ENCODE results near the gene ATF1. TPM values are rescaled to one million over a fixed set of nuclear protein-coding genes. Genes with fewer than 3 reads are reported as not detected.
A peak's percentile ranks its signal among the peaks of the same experiment; 100 is the strongest.

The ATF1 gene
- total and polyA plus RNA-seq, 12 donors: 4.2 to 31.9 (median 23.9) TPM

DNA sequence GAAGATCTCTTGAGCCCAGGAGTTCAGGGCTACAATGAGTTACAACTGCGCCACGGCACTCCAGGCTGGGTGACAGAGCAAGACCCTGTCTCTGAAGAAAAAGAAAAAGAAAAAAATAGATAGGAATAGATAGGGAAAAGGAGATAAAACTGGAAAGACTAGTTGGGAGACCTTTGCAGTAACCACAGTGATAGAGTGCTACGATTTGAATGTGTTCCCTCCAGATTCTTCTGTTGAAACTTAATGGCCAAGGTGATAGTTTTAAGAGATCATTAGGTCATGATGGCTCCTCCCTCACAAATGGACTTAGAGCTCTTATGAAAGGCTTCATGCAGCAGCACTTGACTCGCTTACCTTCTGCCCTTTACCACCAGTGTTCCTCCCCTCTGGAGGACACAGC, 13.5 kb upstream of the ATF1 start:
- intact Hi-C loops (cut with DNase I): no loop called here
- no peak for ATAC-seq
- Histone ChIP-seq H3K4me3 (no peak overlapping the region), H3K9me3 (no peaks in the 10 kb centered on the region), H3K4me1 (peaks cover 0 to 16% (median 3%) of the 10 kb centered on the region in 9 donors), H3K27ac (no peak overlapping the region), H3K27me3 (no peaks in the 10 kb centered on the region), H3K36me3 (peaks cover 0 to 56% (median 18%) of the 10 kb centered on the region in 9 donors)
- DNase-seq: no peak
- 95 to 99% methylated on average over 4 of the region's 4 CpGs for WGBS, 2 donors
- TF ChIP-seq, protein P1, sequence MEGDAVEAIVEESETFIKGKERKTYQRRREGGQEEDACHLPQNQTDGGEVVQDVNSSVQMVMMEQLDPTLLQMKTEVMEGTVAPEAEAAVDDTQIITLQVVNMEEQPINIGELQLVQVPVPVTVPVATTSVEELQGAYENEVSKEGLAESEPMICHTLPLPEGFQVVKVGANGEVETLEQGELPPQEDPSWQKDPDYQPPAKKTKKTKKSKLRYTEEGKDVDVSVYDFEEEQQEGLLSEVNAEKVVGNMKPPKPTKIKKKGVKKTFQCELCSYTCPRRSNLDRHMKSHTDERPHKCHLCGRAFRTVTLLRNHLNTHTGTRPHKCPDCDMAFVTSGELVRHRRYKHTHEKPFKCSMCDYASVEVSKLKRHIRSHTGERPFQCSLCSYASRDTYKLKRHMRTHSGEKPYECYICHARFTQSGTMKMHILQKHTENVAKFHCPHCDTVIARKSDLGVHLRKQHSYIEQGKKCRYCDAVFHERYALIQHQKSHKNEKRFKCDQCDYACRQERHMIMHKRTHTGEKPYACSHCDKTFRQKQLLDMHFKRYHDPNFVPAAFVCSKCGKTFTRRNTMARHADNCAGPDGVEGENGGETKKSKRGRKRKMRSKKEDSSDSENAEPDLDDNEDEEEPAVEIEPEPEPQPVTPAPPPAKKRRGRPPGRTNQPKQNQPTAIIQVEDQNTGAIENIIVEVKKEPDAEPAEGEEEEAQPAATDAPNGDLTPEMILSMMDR (IDR thresholded peaks at IDR 0.05): no peak

DNA sequence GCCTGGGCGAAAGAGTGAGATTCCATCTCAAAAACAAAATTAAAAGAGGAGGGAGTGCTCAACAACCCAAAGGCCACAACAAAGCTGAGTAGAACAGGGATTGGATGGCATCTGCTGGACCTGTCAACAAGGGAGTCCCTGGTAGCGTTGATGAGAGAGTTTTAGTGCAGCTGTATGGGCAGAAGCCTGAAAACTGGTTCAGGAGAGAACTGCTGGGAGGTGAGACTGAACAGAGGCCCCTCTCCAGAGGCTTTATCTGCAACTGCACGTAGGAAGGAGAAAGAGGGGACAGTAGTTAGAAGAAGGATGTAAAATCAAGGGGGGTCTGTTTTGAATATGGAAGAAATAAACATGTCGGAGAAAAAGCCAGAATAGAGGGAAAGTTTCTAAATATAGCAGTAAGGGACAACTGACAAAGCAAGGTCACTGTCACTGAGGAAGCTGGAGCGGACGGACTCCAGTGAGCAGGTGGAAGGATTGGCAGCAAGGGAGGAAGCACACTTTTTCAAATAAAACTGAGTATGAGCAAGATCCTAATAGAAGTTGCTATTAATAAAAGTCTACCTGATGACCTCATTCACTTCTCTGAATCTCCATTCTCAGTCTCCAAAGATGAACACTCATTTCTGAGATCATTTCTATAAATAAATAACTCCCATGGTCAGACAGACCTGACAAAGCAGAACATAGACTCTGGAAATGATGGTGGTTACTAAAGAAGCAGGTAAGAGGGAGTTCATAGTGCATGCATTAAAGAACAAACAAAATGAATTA, 11.8 kb upstream of the ATF1 start:
- DNase-seq (no peak), ATAC-seq (peak in 7 of 8 donors; percentile 49 to 89 (median 77))
- H3K27ac ChIP-seq: peak overlapping the region in 9 of 10 donors; percentile 25 to 81 (median 73)
- peaks cover 0 to 38% (median 6%) of the 10 kb centered on the region in 9 donors for H3K36me3 ChIP-seq
- no peaks in the 10 kb centered on the region for H3K27me3 ChIP-seq
- H3K9me3 ChIP-seq: no peaks in the 10 kb centered on the region
- intact Hi-C loops (cut with DNase I): no loop called here
- WGBS, 2 donors: 42 to 52% methylated on average over 6 of the region's 6 CpGs
- peaks cover 0 to 12% (median 3%) of the 10 kb centered on the region in 9 donors for H3K4me1 ChIP-seq
- TF ChIP-seq, protein P1 (IDR thresholded peaks at IDR 0.05): no peak
- no peak overlapping the region for H3K4me3 ChIP-seq

DNA sequence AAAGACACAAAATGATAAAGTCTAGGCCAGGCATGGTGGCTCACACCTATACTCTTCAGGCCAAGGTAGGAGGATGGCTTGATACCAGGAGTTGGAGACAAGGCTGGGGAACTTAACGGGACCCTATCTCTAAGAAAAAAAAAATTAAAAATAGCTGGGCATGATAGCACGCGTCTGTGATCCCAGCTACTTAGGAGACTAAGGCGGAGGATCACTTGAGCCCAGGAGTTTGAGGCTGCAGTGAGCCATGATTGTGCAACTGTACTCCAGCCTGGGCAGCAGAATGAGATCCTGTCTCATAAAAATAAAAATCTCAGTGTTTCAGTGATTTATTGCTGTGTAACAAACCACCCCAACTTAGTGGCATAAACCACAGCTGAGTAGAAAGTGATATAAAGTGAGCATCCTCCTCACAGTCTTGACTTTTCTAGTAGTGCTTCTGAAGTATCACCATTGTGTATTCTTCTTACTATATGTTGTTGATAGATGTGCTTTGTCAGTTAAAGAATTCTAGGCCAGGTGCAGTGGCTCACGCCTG, 10.6 kb upstream of the ATF1 start:
- ATAC-seq (peak in 1 of 8 donors; percentile 14), DNase-seq (no peak)
- Histone ChIP-seq H3K27me3 (no peaks in the 10 kb centered on the region), H3K4me1 (peaks cover 0 to 12% (median 3%) of the 10 kb centered on the region in 9 donors), H3K4me3 (no peak overlapping the region), H3K27ac (peak overlapping the region in 4 of 10 donors; percentile 72 to 81 (median 80)), H3K9me3 (no peaks in the 10 kb centered on the region), H3K36me3 (peaks cover 0 to 26% (median 0%) of the 10 kb centered on the region in 9 donors)
- WGBS, 2 donors: 62 to 78% methylated on average over 5 of the region's 5 CpGs
- intact Hi-C loops (cut with DNase I): no loop called here
- TF ChIP-seq, protein P1 (IDR thresholded peaks at IDR 0.05): no peak

DNA sequence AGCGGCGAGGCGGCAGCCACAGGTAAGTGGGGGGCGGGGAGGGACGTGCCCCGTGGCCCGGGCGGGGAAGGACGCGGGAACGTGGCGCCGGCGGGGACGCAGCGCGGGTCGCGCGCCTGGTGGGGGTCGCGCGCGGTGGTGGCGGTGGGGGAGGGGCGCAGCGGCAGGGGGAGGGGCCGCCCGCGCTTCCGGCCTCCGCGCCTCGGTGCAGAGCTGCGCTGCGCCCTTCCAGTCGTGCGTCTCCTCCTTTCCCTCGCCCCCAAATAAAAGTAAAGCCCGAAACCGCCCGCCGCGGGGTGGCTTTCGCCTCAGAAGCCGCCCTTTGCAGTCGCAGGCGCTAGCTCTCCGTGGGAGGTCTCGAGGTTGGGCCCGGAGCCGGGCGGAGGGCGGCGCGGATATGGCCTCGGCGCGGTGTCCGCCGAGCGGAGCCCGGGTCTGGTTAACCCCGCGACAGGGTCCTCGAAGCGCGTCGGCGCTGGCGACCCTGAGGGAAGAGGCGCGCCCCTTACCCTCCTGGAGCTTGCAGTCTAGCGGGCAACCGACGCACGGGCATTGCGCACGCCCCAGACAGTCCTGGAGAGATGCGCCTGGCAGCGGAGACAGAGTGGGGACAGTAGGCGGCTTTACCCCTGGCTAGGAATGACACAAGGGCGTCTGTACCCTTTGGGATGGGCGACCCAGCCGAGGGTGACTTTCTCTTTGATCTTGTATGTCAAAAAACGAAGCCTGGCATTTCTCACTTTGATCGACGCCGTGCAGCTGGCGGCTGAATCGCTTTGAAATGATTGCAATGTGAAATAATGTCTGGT, 589 bp downstream of the ATF1 start:
- peak overlapping the region; percentile 59 to 100 (median 98) for H3K4me3 ChIP-seq
- DNase-seq (peak; percentile 24 to 69), ATAC-seq (peak; percentile 59 to 84 (median 74))
- no peaks in the 10 kb centered on the region for H3K36me3 ChIP-seq
- no peaks in the 10 kb centered on the region for H3K27me3 ChIP-seq
- peaks cover 4 to 54% (median 28%) of the 10 kb centered on the region in 9 donors for H3K4me1 ChIP-seq
- H3K9me3 ChIP-seq: no peaks in the 10 kb centered on the region
- TF ChIP-seq, protein P1 (IDR thresholded peaks at IDR 0.05): no peak
- H3K27ac ChIP-seq: peak overlapping the region; percentile 93 to 99 (median 98)
- intact Hi-C loops (cut with DNase I): loop anchor here in 4 of 10 donors (2.0 to 10.0 kb wide), 5 partner anchors 58 to 223 kb away; no protein-coding TSS in a partner anchor
- 0 to 1% methylated on average over 74 to 90 of the region's 91 CpGs for WGBS, 2 donors

All from heart right ventricle (tissue), 16 donors.